Measurements from ENCODE around the gene ARL2BP.
"Not testable (repeated sequence)": the region's sequence is repeated elsewhere in the genome, so short reads cannot be mapped to it uniquely, and the experiment has no call there.

Gene ARL2BP

GRCh38 chr16:57244767-57245471 lies at the start of gene ARL2BP:
Gene ARL2BP, plus strand, starts transcription at chr16:57245259. Its CDS starts 109 bp downstream, at chr16:57245368.
- H3K27ac ChIP-seq, result peak within 1 kb of the TSS; percentile 77
- DNase-seq (ENCODE audit: low read depth, low spot score), result peak; percentile 72

DNA sequence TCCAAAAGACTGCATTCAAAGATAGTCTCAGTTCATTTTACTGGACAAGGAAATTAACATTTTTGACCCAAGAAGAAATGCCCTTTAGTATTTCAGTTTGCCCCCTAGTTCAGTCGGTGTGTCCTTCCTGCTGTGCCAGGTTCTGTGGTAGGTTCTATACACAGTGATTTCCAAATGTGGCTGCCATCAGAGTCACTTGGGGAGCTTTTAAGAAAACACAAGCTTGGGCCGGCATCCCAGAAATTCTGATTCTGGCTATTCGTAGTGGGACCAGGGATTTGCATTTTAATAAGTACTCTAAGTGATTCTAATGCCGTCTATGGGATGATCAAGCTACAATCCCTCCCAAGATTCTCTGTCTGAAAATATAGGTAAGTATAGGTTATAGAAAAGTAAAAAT lies 48.8 kb upstream of the ARL2BP start:
- H3K27ac ChIP-seq, result no peak overlapping the region
- no peak for DNase-seq (ENCODE audit: low read depth, low spot score)

DNA sequence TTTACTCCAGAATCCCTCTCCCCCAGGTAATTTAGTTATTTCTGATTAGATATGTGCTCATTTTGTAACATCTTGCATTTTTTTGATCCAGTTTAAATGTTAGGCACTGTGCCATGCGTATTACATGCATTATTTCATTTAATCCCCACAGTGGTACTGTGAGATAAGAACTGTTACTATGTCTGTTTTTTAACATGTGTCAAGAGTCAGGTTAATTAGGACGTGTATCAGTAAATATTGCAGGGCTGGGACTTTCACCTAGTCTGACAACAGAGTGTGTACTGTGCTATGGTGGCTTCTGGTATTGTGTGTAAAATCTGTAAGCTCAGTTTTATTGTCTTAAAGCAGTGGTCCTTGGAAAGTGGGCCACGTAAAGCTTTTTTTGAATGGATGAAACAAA lies 48.3 kb upstream of the ARL2BP start:
- no peak overlapping the region for H3K27ac ChIP-seq

DNA sequence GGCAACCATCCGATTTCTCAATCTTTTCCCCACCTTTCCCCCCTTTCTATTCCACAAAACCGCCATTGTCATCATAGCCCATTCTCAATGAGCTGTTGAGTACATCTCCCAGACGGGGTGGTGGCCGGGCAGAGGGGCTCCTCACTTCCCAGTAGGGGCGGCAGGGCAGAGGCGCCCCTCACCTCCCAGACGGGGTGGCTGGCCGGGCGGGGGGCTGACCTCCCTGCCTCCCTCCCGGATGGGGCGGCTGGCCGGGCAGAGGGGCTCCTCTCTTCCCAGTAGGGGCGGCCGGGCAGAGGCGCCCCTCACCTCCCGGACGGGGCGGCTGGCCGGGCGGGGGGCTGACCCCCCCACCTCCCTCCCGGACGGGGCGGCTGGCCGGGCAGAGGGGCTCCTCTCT lies 44.7 kb upstream of the ARL2BP start:
- DNase-seq (ENCODE audit: low read depth, low spot score); H3K27ac ChIP-seq: not testable (repeated sequence)

More for the DNA sequence above, 48.3 kb upstream of the ARL2BP start:
- no peak for DNase-seq (ENCODE audit: low read depth, low spot score)

DNA sequence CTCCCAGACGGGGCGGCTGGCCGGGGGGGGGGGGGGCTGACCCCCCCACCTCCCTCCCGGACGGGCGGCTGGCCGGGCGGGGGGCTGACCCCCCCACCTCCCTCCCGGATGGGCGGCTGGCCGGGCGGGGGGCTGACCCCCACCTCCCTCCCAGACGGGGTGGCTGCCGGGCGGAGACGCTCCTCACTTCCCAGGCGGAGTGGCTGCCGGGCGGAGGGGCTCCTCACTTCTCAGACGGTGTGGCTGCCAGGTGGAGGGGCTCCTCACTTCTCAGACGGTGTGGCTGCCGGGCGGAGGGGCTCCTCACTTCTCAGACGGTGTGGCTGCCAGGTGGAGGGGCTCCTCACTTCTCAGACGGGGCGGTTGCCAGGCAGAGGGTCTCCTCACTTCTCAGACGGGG lies 44.1 kb upstream of the ARL2BP start:
- not testable (repeated sequence) for H3K27ac ChIP-seq; DNase-seq (ENCODE audit: low read depth, low spot score)

DNA sequence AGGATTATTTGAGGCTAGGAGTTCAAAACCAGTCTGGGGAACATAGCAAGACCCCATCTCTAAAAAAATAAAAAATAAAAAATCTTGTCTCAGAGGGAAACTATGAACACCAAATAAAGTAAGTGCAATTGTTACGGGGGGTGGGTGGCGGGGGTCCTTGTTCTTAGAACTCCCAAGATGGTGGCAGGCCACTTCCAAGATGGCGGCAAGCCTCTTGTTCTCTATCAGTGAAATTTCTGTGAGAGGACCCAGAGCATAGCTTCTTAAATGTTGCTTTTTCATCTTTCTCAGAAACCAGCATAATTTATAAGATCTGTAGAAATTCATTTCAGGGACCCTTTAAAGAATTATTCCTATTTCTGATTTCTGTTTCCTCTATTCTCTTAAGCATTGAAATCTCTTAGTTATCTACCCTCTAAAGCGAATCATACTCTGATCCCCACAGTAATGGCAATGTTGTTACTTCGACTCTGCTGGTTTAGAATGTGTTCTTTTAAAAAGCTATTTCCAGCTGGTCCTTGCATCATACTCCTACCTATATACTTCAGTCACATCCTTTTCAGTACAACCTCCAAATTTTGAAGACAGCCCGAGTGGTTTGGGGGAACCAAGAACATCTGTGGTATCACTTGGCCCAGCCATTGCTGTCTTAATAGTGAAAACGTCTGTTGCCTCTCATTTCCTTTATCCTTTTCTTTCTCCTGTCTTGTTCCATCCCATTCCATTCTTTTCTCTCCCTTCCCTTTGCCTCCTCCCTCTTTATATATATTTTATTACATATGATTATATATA lies 42.8 kb upstream of the ARL2BP start:
- H3K27ac ChIP-seq, result no peak overlapping the region
- no peak for DNase-seq (ENCODE audit: low read depth, low spot score)

GRCh38 chr16:57203451-57203850 lies 41.6 kb upstream of the ARL2BP start:
- no peak for DNase-seq (ENCODE audit: low read depth, low spot score)
- H3K27ac ChIP-seq, result no peak overlapping the region

GRCh38 chr16:57204675-57205074 lies 40.4 kb upstream of the ARL2BP start:
- no peak for DNase-seq (ENCODE audit: low read depth, low spot score)
- no peak overlapping the region for H3K27ac ChIP-seq

- no peak overlapping the region for H3K27ac ChIP-seq
- DNase-seq (ENCODE audit: low read depth, low spot score), result no peak
Observed at GRCh38 chr16:57208926-57209325, 36.1 kb upstream of the ARL2BP start.

- DNase-seq (ENCODE audit: low read depth, low spot score), result no peak
- no peak overlapping the region for H3K27ac ChIP-seq
Observed at GRCh38 chr16:57209780-57210179, 35.3 kb upstream of the ARL2BP start.

DNA sequence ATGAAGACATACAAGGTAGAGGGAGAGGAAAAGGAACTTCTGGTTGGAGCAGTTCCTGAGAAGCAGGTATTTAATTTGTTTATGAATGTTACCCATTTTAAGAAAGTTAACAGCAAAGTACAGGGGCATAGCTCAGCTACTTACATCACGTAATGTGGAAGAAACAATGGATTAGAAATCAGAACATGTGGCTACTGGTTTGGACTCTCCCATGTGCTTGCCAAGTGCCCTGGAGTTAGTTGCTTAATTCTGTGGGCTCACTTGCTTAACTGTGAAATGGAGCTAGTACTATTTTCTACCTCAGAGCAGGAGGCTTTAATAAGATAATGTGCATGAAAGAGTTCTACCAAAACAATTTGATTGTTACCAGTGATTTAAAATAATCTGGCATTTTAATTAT lies 31.6 kb upstream of the ARL2BP start:
- peak; percentile 53 for DNase-seq (ENCODE audit: low read depth, low spot score)
- peak overlapping the region; percentile 87 for H3K27ac ChIP-seq

- no peak for DNase-seq (ENCODE audit: low read depth, low spot score)
- H3K27ac ChIP-seq, result no peak overlapping the region
Observed at GRCh38 chr16:57216968-57217367, 28.1 kb upstream of the ARL2BP start.

- DNase-seq (ENCODE audit: low read depth, low spot score), result no peak
- H3K27ac ChIP-seq, result no peak overlapping the region
Observed at GRCh38 chr16:57223057-57223456, 22.0 kb upstream of the ARL2BP start.

GRCh38 chr16:57224651-57225335 lies 20.3 kb upstream of the ARL2BP start:
- DNase-seq (ENCODE audit: low read depth, low spot score), result no peak
- no peak overlapping the region for H3K27ac ChIP-seq

GRCh38 chr16:57225978-57226377 lies 19.1 kb upstream of the ARL2BP start:
- peak overlapping the region; percentile 26 for H3K27ac ChIP-seq

DNA sequence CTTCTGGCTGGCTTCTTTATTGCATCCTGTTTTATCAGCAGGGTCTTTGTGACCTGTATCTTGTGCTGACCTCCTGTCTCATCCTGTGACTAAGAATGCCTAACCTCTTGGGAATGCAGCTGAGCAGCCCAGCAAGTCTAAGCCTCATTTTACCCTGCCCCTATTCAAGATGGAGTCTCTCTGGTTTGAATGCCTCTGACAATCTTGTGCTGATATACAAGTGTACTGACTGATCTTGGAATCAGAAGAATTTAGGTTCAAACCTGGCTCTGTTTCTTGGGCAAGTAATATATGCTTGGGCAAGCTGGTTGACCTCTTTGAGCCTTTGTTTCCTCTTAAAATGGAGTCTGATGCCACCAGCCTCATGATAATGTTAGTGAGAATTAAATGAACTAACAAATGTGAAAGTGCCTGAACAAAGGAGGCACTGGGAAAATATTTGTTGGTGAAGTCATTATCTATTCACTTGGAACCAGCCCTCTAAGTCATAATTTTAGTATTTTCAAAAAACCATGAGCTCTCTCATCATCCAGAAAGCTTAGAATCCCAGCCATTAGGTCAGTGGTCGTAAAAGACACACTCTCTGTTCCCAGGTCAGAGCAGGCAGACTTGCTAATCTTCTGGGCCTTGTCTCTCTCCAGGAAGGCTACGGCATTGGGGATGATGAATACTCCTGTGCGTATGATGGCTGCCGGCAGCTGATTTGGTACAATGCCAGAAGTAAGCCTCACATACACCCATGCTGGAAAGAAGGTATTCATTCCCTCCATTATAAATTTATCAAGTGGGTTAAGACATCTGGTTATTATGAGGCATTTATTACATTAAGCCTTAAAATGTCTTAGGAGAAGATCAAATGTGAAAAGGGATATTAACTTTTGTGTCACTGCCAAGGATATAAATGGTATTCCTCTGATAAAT lies 18.1 kb upstream of the ARL2BP start:
- peak overlapping the region; percentile 26 for H3K27ac ChIP-seq

More at GRCh38 chr16:57225978-57226377, 19.1 kb upstream of the ARL2BP start:
- no peak for DNase-seq (ENCODE audit: low read depth, low spot score)

GRCh38 chr16:57229079-57229478 lies 16.0 kb upstream of the ARL2BP start:
- no peak overlapping the region for H3K27ac ChIP-seq
- no peak for DNase-seq (ENCODE audit: low read depth, low spot score)

More for the DNA sequence above, 18.1 kb upstream of the ARL2BP start:
- no peak for DNase-seq (ENCODE audit: low read depth, low spot score)

DNA sequence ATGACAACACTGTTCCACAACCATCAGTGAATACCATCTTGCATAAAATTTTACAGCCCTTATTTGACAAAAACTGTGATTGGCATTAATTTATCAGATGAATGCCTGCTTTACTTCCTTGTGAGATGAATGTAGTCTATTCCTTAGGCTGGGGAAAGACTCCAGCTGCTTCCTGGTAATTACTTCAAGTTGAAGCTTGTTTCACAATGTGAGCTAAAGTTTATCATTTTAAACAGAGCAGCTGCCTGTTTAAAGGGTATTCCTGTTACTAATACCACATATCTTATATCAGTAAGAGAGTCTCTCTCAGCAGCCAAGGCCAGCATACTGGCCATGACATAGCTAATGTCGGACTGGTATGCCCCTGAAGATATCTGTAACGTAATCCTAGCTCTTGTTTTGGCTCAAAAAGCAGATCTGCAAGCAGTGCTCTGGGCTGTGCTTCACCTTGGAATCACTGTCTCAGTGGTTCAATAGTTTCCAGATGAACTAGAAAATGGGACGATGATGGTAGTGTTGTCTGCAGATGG lies 13.2 kb upstream of the ARL2BP start:
- DNase-seq (ENCODE audit: low read depth, low spot score), result no peak
- H3K27ac ChIP-seq, result peak overlapping the region; percentile 0

GRCh38 chr16:57233944-57234706 lies 10.9 kb upstream of the ARL2BP start:
- no peak for DNase-seq (ENCODE audit: low read depth, low spot score)
- H3K27ac ChIP-seq, result no peak overlapping the region

Measured in epithelial cell of prostate (primary cell).